Natural killer cell (primary cell): ENCODE results near the gene LRRC70. TPM values are rescaled to one million over a fixed set of nuclear protein-coding genes. Genes with fewer than 3 reads are reported as not detected.
A peak's percentile ranks its signal among the peaks of the same experiment; 100 is the strongest.

Experiments used
- ATAC-seq, 3 donors: fragments of 150-1000 bp in 2 of 3; fragments of 200-7000 bp in 1 of 3; cut with Tn5 transposase; 1 replicate in 1 of 3; 2 replicates in 2 of 3; pipeline ENCODE4 v1.10.0; 2021; ENCODE audit warnings: mild to moderate bottlenecking in 2 of 3, moderate library complexity in 2 of 3
- DNase-seq, 2 donors: peaks; one replicate each; pipeline versions ENCODE4 v3.0.0 to v3.0.0-alpha.2; 2013 to 2021; ENCODE audit warnings: mixed read lengths in 1 of 2
- H3K27ac ChIP-seq: one replicate; pipeline ENCODE4 v1.5.1; 2013; ENCODE audit warnings: mild to moderate bottlenecking, low read length
- H3K27me3 ChIP-seq: one replicate; pipeline ENCODE4 v1.6.1; 2013; ENCODE audit warnings: low read length; ENCODE audit not compliant: control insufficient read depth, insufficient read depth
- H3K36me3 ChIP-seq: one replicate; pipeline ENCODE4 v1.6.1; 2013; ENCODE audit warnings: low read length; ENCODE audit not compliant: control insufficient read depth, insufficient read depth
- H3K4me1 ChIP-seq: one replicate; pipeline ENCODE4 v1.6.1; 2013; ENCODE audit warnings: low read length; ENCODE audit not compliant: control insufficient read depth, insufficient read depth
- H3K4me3 ChIP-seq: one replicate; pipeline ENCODE4 v1.5.1; 2013; ENCODE audit warnings: low read length
- H3K9me3 ChIP-seq: one replicate; pipeline ENCODE4 v1.6.1; 2013; ENCODE audit warnings: low read length; ENCODE audit not compliant: control insufficient read depth, insufficient read depth
- H3K27ac Mint-ChIP-seq, 2 donors: one replicate each; pipeline ENCODE4 v1.8.0; 2022; ENCODE audit warnings: mild to moderate bottlenecking in 2 of 2, mixed read lengths in 2 of 2, moderate library complexity in 1 of 2
- H3K27me3 Mint-ChIP-seq, 2 donors: one replicate each; pipeline ENCODE4 v1.8.0; 2022; ENCODE audit warnings: low read depth in 2 of 2, mixed read lengths in 2 of 2
- H3K36me3 Mint-ChIP-seq: one replicate; pipeline ENCODE4 v1.8.0; 2022; ENCODE audit warnings: mixed read lengths
- H3K4me1 Mint-ChIP-seq, 2 donors: one replicate each; pipeline ENCODE4 v1.8.0; 2022; ENCODE audit warnings: mixed read lengths in 2 of 2
- H3K4me3 Mint-ChIP-seq: one replicate; pipeline ENCODE4 v1.8.0; 2022; ENCODE audit warnings: mild to moderate bottlenecking, moderate library complexity, mixed read lengths
- H3K9me3 Mint-ChIP-seq, 2 donors: one replicate each; pipeline ENCODE4 v1.8.0; 2022; ENCODE audit warnings: mixed read lengths in 2 of 2
- WGBS: methylation state at CpG from one replicate; pipeline ENCODE4 v1.1.7; 2013; ENCODE audit warnings: missing lambda C conversion rate; ENCODE audit not compliant: insufficient coverage; 5-methylcytosine and 5-hydroxymethylcytosine counted together
- intact Hi-C: fragments of 100-400 bp; cut with micrococcal nuclease; formaldehyde crosslinking; loops from one replicate; pipeline ENCODE4 v1.14.2; 2022
- total RNA-seq, 4 donors: library from RNA; stranded (reverse); fragments of 120-200 nt in 1 of 4; gene quantifications; one replicate each; pipeline versions ENCODE4 v1.2.3 to v1.2.4, GENCODE V29; 2013 to 2022
- TF ChIP-seq, protein P1 (sequence below): fragments of 200-600 bp; IDR thresholded peaks from one replicate; pipeline ENCODE4 v1.8.0; 2022; ENCODE audit warnings: antibody characterized with exemption

Gene LRRC70
- total RNA-seq, 3 donors from 2014 or later (not counting 1 experiment from before 2014, with no cell fraction given) = 17.6 to 29.5 (median 21.2) TPM

DNA sequence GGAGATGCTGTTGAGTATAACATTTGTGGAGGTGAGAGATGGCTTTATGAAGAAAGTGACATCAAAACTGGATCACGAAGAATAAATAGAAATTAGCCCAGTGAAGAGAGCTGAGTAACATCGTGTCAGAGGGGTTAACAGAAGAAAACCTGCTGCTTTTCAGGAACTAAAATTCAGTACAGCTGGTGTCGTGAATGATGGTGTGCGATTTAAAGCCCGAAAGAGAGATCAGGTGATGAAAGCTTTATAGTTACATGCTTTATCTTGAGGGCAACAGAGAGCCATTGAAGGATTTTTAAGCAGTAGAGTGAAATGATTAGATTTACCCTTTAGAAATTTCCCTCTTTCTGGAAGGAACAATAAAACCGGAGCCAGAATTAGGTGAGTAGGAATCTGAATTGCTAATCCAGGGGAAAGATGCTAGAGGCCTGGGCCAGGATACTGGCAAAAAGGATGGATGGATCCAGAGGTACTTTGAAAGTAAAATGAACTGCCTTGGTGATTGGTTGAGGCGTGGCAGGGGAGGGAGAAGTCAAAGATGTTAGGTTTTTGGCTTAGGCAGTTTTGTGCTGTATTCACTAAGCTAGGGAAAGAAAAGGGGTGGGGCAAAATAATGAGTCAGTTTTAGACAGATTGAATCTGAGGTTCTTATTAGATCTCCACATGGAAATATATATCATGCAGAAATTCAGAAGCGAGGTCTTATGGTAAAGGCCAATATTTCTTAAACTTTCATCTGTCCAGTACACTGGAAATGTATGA lies 3.4 kb downstream of the LRRC70 start:
- peak overlapping the region; percentile 52 for H3K27ac ChIP-seq
- 48% methylated on average over 7 of the region's 8 CpGs for WGBS
- peaks cover 40 to 44% of the 10 kb centered on the region in 2 donors for H3K4me1 Mint-ChIP-seq

DNA sequence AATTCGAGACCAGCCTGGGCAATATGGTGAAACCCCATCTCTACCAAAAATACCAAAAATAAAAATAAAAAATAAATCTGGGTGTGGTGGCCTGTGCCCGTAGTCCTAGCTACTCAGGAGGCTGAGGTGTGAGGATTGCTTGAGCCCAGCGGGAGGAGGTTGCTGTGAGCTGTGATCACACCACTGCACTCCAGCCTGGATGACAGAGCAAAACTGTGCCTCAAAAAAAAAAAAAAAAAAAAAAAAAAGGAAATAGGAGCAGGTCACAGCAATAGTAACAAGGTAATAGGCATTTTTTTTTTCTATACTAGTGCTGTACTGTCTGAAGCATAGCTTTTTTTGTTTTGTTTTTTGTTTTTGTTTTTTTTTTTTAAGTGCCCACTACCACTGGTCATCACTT lies 5.8 kb downstream of the LRRC70 start:
- peak overlapping the region; percentile 0 to 23 for H3K27ac Mint-ChIP-seq
- no peaks in the 10 kb centered on the region for H3K9me3 Mint-ChIP-seq
- no peaks in the 10 kb centered on the region for H3K27me3 ChIP-seq

More for the DNA sequence above, 3.4 kb downstream of the LRRC70 start:
- DNase-seq (no peak), ATAC-seq (peak; percentile 21 to 36 (median 35))
- peak overlapping the region; percentile 84 to 88 for H3K27ac Mint-ChIP-seq
- no peaks in the 10 kb centered on the region for H3K36me3 Mint-ChIP-seq
- no peaks in the 10 kb centered on the region for H3K27me3 Mint-ChIP-seq
- H3K4me1 ChIP-seq = no peaks in the 10 kb centered on the region
- H3K4me3 ChIP-seq = no peak overlapping the region
- H3K27me3 ChIP-seq = no peaks in the 10 kb centered on the region
- no peaks in the 10 kb centered on the region for H3K36me3 ChIP-seq
- no peaks in the 10 kb centered on the region for H3K9me3 Mint-ChIP-seq
- H3K4me3 Mint-ChIP-seq = peak overlapping the region; percentile 79
- intact Hi-C loops = no loop called here
- no peaks in the 10 kb centered on the region for H3K9me3 ChIP-seq
- TF ChIP-seq, protein P1, sequence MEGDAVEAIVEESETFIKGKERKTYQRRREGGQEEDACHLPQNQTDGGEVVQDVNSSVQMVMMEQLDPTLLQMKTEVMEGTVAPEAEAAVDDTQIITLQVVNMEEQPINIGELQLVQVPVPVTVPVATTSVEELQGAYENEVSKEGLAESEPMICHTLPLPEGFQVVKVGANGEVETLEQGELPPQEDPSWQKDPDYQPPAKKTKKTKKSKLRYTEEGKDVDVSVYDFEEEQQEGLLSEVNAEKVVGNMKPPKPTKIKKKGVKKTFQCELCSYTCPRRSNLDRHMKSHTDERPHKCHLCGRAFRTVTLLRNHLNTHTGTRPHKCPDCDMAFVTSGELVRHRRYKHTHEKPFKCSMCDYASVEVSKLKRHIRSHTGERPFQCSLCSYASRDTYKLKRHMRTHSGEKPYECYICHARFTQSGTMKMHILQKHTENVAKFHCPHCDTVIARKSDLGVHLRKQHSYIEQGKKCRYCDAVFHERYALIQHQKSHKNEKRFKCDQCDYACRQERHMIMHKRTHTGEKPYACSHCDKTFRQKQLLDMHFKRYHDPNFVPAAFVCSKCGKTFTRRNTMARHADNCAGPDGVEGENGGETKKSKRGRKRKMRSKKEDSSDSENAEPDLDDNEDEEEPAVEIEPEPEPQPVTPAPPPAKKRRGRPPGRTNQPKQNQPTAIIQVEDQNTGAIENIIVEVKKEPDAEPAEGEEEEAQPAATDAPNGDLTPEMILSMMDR = no peak

DNA sequence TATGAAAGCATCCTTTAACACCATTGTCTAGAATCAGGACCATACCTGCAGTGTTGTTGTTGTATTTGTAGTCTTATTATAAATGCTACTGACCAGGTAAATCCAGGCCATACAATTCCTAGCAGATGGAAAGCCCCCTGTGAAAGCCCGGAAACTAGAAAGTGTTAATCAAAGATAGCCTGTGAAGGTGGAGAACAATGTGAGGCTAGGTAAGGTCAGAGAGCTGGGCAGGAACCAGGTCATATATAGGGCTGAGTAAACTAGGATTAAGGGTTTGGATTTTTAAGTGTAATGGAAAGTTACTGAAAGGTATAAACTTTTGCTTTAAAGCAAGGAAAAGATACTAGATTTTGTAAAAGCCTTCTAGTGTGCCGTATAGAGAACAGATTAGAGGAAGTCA lies 6.7 kb downstream of the LRRC70 start:
- TF ChIP-seq, protein P1 = no peak
- WGBS = 78% methylated on average over 2 of the region's 2 CpGs

More for the DNA sequence above, 5.8 kb downstream of the LRRC70 start:
- H3K4me1 ChIP-seq = no peaks in the 10 kb centered on the region
- H3K27ac ChIP-seq = no peak overlapping the region
- intact Hi-C loops = no loop called here
- no peak overlapping the region for H3K4me3 Mint-ChIP-seq
- no peak overlapping the region for H3K4me3 ChIP-seq
- no peaks in the 10 kb centered on the region for H3K36me3 ChIP-seq
- TF ChIP-seq, protein P1 = no peak
- no peak for DNase-seq
- H3K9me3 ChIP-seq = no peaks in the 10 kb centered on the region
- H3K36me3 Mint-ChIP-seq = no peaks in the 10 kb centered on the region
- H3K27me3 Mint-ChIP-seq = no peaks in the 10 kb centered on the region
- WGBS = 100% methylated on average over 2 of the region's 3 CpGs
- ATAC-seq = no peak
- H3K4me1 Mint-ChIP-seq = peaks cover 40 to 42% of the 10 kb centered on the region in 2 donors

More for the DNA sequence above, 6.7 kb downstream of the LRRC70 start:
- no peak overlapping the region for H3K4me3 Mint-ChIP-seq
- ATAC-seq (no peak), DNase-seq (no peak)
- no peaks in the 10 kb centered on the region for H3K27me3 Mint-ChIP-seq
- H3K9me3 Mint-ChIP-seq = no peaks in the 10 kb centered on the region
- Histone ChIP-seq H3K9me3 (no peaks in the 10 kb centered on the region), H3K4me1 (no peaks in the 10 kb centered on the region), H3K4me3 (no peak overlapping the region), H3K27ac (no peak overlapping the region), H3K27me3 (no peaks in the 10 kb centered on the region), H3K36me3 (no peaks in the 10 kb centered on the region)
- H3K36me3 Mint-ChIP-seq = no peaks in the 10 kb centered on the region
- H3K4me1 Mint-ChIP-seq = peaks cover 39 to 41% of the 10 kb centered on the region in 2 donors
- intact Hi-C loops = no loop called here
- peak overlapping the region; percentile 0 to 23 for H3K27ac Mint-ChIP-seq
